SK-N-MC (cell line): ENCODE results near the gene GRB10.

ENCODE experiments used
- EZH2 ChIP-seq: fragments of 200-600 bp; sonication (generic); IDR thresholded peaks from one replicate; pipeline ENCODE4 v1.6.1; 2017; ENCODE audit warnings: antibody characterized with exemption
- FOXP2 ChIP-seq: optimal IDR thresholded peaks from 2 replicates; pipeline ENCODE3; 2011; ENCODE audit warnings: mild to moderate bottlenecking, moderate library complexity; ENCODE audit not compliant: insufficient read depth; ENCODE audit errors: extremely low read length, control extremely low read depth
- POLR2AphosphoS5 ChIP-seq: IDR thresholded peaks from 2 replicates; pipeline ENCODE4 v1.6.1; 2012; ENCODE audit warnings: mild to moderate bottlenecking, low read depth, low read length, borderline replicate concordance

DNA sequence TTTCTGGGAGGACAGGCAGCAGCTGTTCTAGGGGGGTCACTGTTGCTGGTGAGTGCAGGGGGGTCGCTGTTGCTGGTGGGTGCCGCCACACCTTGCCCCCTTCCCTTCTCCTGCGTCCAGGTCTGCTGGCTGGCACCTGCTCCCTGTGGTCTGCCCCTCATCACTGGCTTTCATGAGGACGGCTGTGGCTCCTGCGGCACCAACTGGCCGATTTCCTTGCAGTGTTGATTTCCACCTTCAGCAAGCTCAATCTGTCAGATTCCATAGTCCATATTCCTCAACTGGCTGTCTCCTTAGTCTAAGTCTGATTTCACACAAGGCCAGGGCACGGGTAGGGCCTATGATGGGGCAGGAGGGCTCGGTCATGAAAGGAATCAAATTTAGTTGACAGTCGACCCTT, 23.4 kb upstream of the GRB10 start:
- no peak for TF ChIP-seq POLR2AphosphoS5
- no peak for TF ChIP-seq EZH2
- no peak for TF ChIP-seq FOXP2
